NCI-H526 treated with DMSO at 0.1 percent for 48 hours (cell line): ENCODE measurements around the gene CACNG4.

Experiments
- DNase-seq: peaks from one replicate; lab custom pipeline; 2025; lab: John Stamatoyannopoulos, UW

The CACNG4 gene

DNA sequence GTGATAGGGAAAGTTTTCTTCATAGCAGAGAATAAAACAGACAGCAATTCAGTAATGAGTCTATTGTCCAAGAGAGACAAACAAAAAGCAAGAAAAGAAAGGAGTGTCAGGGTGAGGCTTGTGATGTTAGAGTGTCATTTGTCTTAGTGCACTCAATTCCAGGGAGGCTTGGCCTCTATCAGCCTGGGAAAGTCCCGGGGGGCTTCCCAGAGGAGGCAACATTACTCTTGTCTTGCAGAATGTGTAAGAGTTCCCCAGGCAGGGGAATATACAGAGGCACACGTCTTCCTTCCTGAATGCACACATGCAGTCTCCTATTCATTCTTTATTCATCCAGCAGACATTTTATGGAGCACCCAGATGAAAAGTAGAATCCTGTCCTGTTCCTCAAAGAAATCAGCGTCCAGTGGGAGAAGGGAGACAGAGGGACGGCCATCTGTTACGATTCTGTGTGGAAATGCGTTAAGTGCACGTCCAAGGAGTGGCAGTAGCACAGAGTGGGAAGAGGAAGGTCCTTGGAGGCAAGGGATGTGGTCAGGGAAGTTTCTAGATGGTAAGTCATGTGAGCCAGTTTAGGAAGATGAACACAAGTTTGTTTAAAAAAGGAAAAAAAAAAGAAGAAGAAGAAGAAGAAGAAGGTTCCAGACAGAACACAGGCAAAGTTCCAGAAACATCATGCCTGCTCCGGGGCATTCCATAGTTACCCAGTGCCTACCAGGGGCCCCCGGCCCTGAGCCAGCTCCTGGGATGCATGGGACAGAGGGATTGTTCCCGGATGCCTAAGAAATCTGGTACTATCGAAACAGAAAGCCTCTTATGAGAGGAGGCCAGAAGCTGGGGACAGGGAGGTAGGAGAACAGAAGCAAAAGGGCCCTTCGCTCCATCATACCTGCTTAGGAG, 21.1 kb downstream of the CACNG4 start:
- DNase-seq: no peak

DNA sequence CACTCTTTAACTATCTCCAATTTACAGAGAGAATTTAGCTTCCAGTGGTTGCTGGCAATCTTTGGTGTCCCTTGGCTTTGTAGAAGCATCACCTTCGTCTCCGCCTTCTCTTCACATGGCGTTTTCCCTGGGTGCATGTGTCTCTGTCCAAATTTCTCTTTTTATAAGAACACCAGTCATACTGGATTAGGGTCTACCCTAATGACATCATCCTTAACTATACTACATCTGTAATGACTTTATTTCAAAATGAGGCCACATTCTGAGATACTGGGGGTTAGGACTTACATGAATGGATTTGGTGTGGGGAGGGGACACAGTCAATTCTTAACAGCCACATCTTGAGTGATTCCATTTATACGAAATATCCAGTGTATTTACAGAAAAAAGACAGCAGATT, 22.2 kb downstream of the CACNG4 start:
- DNase-seq: no peak

DNA sequence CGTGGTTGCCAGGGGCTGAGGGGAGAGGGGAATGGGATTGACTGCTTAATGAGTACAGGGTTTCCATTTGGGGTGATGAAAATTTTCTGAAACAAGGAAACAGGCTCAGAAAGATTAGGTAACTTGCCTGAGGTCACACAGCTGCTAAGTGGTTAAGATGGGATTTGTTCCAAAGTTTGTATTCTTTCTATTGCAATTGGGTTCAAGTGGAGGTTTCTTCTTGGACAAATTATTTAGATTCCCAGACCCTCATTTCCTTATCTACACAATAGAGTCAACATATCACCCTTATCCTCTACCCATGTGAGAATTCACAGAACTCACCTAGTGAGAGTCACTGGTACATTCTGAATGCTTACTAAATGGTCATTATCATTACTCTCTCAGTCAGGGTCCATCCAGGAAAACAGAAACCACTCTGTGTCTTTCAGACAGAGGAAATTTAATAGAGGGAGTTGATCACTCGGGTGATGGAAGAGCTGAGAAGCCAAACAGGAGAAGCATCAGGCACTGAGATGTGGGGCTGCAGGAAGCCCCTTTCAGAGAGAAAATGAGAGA, 22.6 kb downstream of the CACNG4 start:
- DNase-seq: no peak

- no peak for DNase-seq
These were observed 23.7 kb downstream of the CACNG4 start for GRCh38 chr17:66988069-66988798.

DNA sequence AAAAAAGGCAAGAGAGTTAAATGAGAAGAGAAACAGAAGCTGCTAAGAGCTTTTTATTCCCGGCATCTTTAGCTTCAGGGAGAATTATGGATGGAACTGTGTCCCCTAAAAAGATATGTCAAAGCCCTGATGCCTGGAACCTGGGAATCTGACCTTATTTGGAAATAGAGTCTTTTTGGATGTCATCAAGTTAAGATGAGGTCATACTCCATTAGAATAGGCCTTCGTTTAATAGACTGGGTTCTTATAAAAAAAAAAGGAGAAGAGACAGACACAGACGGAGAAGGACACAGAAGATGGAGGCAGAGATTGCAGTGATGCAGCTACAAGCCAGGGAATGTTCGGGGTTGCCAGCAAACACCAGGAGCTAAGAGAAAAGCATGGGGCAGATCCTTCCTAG, 24.6 kb downstream of the CACNG4 start:
- DNase-seq: no peak

- DNase-seq: no peak
These were observed 25.1 kb downstream of the CACNG4 start for GRCh38 chr17:66989579-66989978.

DNA sequence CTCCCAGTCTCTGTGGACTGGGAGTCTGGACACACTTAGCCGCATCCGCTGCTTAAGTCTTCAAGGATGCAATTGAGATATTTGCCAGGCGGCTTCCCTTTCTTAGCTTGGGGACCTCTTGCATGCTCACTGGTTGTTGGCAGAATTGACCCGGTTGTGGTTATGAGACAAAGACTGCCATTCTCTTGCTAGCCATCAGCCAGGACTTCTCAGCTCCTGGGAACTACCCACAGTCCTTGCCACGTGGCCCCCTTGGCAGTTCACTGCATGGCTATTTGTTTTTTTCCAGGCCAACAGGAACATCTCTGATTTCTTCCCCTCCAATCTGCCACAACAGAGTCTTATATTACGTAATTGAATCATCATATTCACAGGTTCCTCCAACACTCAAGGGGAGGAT, 25.5 kb downstream of the CACNG4 start:
- DNase-seq: no peak

- DNase-seq: no peak
These were observed 28.5 kb downstream of the CACNG4 start for GRCh38 chr17:66992911-66993442.

DNA sequence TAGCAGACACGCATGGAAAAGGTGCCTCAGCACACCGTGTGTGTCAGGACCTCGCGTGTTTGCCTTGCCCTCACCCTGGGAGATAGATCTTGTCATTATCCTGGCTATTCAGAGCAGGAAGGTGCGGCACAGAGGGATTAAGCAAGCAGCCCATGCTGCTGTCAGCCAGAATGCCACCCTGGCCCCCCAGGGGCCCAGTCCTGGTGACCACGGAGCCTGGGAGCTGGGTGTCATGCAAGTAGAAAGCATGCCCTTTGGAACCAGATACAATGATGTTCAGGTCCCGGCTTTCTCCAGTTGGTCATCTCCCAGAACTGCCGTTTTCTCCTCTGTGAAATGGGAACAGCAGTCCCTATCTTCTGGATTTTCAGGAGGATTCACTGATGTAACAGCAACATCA, 29.9 kb downstream of the CACNG4 start:
- DNase-seq: no peak

DNA sequence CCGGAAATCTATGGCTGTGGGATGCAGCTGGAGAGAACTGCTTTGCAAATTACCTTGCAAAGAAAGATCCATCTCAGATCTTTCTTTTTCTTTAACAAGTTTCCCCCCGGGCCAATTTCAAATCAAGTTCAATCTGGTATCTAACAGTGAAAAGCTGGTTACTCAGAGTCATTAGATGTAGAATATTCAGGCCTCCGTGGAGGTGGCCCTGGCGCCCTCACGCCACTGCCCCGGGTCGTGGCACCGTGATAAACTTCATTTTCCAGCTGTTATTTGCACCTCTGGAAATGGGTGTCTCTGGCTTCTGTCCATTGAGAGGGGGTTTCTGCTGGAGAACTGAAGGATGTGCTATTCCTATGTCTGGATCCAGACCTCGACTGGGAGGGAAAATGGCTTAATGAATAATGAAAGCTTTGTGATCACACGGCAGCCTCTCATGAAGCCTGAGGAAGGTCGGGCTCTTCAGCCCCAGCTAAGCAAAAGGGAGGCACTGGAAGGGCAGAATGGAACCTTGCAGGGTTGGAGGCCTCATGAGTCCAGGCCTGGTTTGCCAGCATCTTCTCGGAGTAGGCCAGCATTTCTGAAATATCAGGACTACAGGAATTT, 30.5 kb downstream of the CACNG4 start:
- no peak for DNase-seq

- no peak for DNase-seq
These were observed 31.4 kb downstream of the CACNG4 start for GRCh38 chr17:66995944-66996343.

- DNase-seq: no peak
These were observed 32.4 kb downstream of the CACNG4 start for GRCh38 chr17:66996926-66997325.

DNA sequence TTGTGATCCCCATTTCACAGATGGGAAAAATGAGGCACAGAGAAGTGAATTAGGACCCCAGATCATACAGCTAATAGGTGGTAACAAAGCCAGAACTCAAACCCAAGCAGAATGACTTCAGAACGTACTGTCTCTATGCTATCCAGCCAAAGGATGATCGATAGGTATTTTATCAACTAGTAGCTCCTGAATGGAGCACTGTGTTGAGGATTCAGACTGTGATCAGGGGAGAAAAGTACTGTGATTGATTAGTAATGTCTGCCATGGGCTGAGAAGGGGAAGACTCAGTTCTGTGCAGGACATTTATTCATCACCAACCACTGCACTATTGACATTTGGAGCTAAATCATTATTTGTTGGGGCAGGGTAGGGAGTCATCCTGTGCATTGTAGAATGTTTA, 38.7 kb downstream of the CACNG4 start:
- DNase-seq: no peak

- no peak for DNase-seq
These were observed 39.7 kb downstream of the CACNG4 start for GRCh38 chr17:67004181-67004580.

DNA sequence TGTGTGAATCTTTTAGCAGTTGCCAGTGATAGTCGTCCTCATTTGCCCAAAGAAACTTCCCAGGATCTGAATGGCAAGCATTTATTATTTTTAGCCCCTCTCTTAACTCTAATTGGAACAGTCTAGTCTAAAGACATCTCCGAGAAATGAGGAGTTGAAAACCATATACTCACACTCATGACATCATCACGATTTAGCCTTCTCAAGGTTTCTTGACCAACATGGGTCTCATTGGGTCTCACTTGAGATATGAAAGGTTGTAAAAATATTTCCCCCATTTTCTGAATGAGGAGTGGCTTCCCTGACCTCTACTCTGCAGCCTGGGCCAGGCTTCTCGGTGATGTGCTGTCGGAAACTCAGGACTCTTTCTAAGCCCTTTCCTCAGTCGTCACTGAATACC, 42.8 kb downstream of the CACNG4 start:
- DNase-seq: no peak

- no peak for DNase-seq
These were observed 43.6 kb downstream of the CACNG4 start for GRCh38 chr17:67008101-67008500.

DNA sequence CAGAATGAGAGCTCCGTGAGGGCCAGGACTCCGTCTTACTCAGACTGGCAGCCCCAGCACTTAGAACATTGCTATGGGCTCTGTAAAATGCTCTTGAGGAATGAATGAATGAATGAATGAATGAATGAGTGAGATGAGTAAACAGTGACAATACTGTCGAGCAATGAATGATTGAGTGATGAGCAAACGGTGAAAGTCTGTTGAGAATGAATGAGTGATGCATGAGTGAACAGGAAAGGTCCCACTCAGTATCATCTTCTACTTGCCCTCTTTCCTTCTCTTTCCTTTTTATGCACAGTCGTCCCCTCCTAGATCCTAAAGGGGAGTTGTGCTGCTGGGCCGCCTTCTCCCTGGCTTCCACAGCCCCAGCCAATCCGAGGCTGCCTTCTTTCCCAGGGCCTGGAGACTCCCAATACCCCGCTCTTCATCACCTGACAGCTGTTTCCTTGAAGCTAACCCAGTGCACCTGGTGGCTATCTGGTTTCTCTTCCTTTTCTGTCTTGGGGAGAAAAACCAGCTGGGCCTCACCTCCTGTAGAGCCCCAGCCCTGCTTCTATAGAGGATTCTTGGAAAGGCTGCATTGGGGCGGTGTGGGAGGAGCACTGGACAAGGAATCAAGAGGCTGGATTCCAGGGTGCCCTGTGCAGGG, 47.1 kb downstream of the CACNG4 start:
- no peak for DNase-seq

- DNase-seq: no peak
These were observed 49.4 kb downstream of the CACNG4 start for GRCh38 chr17:67013891-67014290.

GRCh38 chr17:67015001-67015400, 50.5 kb downstream of the CACNG4 start:
- no peak for DNase-seq

GRCh38 chr17:67016039-67016762, 51.7 kb downstream of the CACNG4 start:
- no peak for DNase-seq

- no peak for DNase-seq
These were observed 53.4 kb downstream of the CACNG4 start for GRCh38 chr17:67017910-67018309.
